AG09319 (cell line): Measurements from ENCODE around the gene PIPOX.

Source experiments
- DNase-seq: peaks from one replicate; pipeline ENCODE4 v3.0.0-alpha.2; 2010; ENCODE audit warnings: low read depth; ENCODE audit errors: extremely low read depth
- CTCF ChIP-seq: IDR thresholded peaks from 2 replicates; pipeline ENCODE4 v1.5.1; 2011; ENCODE audit warnings: low read depth, mild to moderate bottlenecking, inconsistent platforms, low read length, moderate library complexity

PIPOX gene

GRCh38 chr17:29021226-29021625 lies 21.7 kb upstream of the PIPOX start:
- no peak for DNase-seq
- TF ChIP-seq CTCF, result no peak

- TF ChIP-seq CTCF, result no peak
- DNase-seq, result no peak
These were observed 20.9 kb upstream of the PIPOX start for GRCh38 chr17:29022074-29022473.

GRCh38 chr17:29024316-29024952 lies 18.5 kb upstream of the PIPOX start:
- TF ChIP-seq CTCF, result no peak
- DNase-seq, result no peak

- DNase-seq, result no peak
- no peak for TF ChIP-seq CTCF
These were observed 11.5 kb upstream of the PIPOX start for GRCh38 chr17:29031488-29031887.

GRCh38 chr17:29032013-29032856 lies 10.7 kb upstream of the PIPOX start:
- DNase-seq, result no peak
- TF ChIP-seq CTCF, result no peak

GRCh38 chr17:29032857-29033197 lies 10.1 kb upstream of the PIPOX start:
- no peak for DNase-seq
- no peak for TF ChIP-seq CTCF

- no peak for DNase-seq
- no peak for TF ChIP-seq CTCF
These were observed 8.4 kb upstream of the PIPOX start for GRCh38 chr17:29034510-29034909.
